HEK293 (cell line): Measurements from ENCODE around the gene DUSP3.

ENCODE experiments used
- KLF16 ChIP-seq: fragments of 450-650 bp; formaldehyde crosslinking; IDR thresholded peaks from 2 replicates; pipeline ENCODE4 v1.5.1; 2017; ENCODE audit warnings: missing biosample characterization, missing genetic modification characterization
- REPIN1 ChIP-seq: fragments of 450-650 bp; formaldehyde crosslinking; IDR thresholded peaks from 2 replicates; pipeline ENCODE4 v1.5.1; 2017; ENCODE audit warnings: missing biosample characterization, missing genetic modification characterization, low read depth
- SP3 ChIP-seq: fragments of 450-650 bp; formaldehyde crosslinking; IDR thresholded peaks from 2 replicates; pipeline ENCODE4 v1.5.1; 2016; ENCODE audit warnings: missing biosample characterization, missing genetic modification characterization
- ZBTB8A ChIP-seq: fragments of 450-650 bp; formaldehyde crosslinking; IDR thresholded peaks from 2 replicates; pipeline ENCODE4 v1.5.1; 2016; ENCODE audit warnings: missing biosample characterization, missing genetic modification characterization
- ZFP41 ChIP-seq: fragments of 450-650 bp; formaldehyde crosslinking; IDR thresholded peaks from 2 replicates; pipeline ENCODE4 v1.5.1; 2016; ENCODE audit warnings: missing biosample characterization, missing genetic modification characterization, borderline replicate concordance
- ZNF112 ChIP-seq: fragments of 450-650 bp; formaldehyde crosslinking; IDR thresholded peaks from 2 replicates; pipeline ENCODE4 v1.5.0; 2017; ENCODE audit warnings: missing biosample characterization, missing genetic modification characterization
- ZNF175 ChIP-seq: fragments of 450-650 bp; formaldehyde crosslinking; IDR thresholded peaks from 2 replicates; pipeline ENCODE4 v1.5.1; 2016; ENCODE audit warnings: missing biosample characterization, missing genetic modification characterization
- TF ChIP-seq, protein P1 (sequence below): fragments of 450-650 bp; formaldehyde crosslinking; IDR thresholded peaks from 2 replicates; pipeline ENCODE4 v1.5.1; 2016; ENCODE audit warnings: missing biosample characterization, missing genetic modification characterization
- TF ChIP-seq, protein P2 (sequence below): fragments of 450-650 bp; formaldehyde crosslinking; IDR thresholded peaks from 2 replicates; pipeline ENCODE4 v1.5.1; 2016; ENCODE audit warnings: missing biosample characterization, missing genetic modification characterization
- TF ChIP-seq, protein P3 (sequence below): IDR thresholded peaks from 2 replicates; pipeline ENCODE4 v1.6.1; 2011; ENCODE audit warnings: mild to moderate bottlenecking, low read depth, low read length, borderline replicate concordance

DNA sequence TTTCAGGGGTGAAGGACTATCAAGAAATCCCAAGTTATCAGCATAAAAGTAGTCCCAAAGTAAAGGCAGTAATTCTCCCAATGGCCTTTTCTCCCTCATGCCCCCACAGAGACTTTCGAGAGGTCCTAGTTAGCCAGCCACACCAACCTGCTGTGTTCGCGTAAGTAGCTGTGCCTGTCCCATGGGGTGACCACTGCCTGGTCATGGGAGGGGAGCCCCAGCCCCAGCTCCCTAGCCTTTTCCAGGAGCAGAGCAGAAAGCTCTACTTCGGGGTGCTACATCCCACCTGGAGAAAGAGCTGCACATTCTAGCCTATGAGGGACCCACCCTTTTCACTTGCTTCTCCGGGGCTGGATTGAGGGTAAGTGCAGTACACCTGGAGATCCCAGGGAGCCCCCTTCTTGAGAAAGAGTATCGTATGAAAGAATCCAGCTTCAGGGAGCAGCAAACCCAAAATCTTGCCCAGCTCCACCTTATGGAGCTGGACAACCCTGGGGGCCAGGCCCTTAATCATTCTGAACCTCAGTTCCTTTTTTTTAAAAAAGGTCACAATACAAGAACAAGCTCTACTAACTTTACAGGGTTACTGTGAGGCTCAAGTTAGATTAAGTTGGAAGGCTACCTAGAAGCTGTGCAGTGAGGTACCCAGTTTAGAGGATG, 11.6 kb downstream of the DUSP3 start:
- TF ChIP-seq KLF16 (tag by site-specific recombination) (no peak), ZNF175 (no peak), ZNF112 (tag by site-specific recombination) (no peak), ZFP41 (tag by site-specific recombination) (no peak), SP3 (tag by site-specific recombination) (no peak), ZBTB8A (no peak), REPIN1 (tag by site-specific recombination) (no peak)
- TF ChIP-seq, protein P1, sequence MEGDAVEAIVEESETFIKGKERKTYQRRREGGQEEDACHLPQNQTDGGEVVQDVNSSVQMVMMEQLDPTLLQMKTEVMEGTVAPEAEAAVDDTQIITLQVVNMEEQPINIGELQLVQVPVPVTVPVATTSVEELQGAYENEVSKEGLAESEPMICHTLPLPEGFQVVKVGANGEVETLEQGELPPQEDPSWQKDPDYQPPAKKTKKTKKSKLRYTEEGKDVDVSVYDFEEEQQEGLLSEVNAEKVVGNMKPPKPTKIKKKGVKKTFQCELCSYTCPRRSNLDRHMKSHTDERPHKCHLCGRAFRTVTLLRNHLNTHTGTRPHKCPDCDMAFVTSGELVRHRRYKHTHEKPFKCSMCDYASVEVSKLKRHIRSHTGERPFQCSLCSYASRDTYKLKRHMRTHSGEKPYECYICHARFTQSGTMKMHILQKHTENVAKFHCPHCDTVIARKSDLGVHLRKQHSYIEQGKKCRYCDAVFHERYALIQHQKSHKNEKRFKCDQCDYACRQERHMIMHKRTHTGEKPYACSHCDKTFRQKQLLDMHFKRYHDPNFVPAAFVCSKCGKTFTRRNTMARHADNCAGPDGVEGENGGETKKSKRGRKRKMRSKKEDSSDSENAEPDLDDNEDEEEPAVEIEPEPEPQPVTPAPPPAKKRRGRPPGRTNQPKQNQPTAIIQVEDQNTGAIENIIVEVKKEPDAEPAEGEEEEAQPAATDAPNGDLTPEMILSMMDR (tag by site-specific recombination): no peak
- TF ChIP-seq, protein P2, sequence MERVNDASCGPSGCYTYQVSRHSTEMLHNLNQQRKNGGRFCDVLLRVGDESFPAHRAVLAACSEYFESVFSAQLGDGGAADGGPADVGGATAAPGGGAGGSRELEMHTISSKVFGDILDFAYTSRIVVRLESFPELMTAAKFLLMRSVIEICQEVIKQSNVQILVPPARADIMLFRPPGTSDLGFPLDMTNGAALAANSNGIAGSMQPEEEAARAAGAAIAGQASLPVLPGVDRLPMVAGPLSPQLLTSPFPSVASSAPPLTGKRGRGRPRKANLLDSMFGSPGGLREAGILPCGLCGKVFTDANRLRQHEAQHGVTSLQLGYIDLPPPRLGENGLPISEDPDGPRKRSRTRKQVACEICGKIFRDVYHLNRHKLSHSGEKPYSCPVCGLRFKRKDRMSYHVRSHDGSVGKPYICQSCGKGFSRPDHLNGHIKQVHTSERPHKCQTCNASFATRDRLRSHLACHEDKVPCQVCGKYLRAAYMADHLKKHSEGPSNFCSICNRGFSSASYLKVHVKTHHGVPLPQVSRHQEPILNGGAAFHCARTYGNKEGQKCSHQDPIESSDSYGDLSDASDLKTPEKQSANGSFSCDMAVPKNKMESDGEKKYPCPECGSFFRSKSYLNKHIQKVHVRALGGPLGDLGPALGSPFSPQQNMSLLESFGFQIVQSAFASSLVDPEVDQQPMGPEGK (tag by site-specific recombination): no peak
- TF ChIP-seq, protein P3, sequence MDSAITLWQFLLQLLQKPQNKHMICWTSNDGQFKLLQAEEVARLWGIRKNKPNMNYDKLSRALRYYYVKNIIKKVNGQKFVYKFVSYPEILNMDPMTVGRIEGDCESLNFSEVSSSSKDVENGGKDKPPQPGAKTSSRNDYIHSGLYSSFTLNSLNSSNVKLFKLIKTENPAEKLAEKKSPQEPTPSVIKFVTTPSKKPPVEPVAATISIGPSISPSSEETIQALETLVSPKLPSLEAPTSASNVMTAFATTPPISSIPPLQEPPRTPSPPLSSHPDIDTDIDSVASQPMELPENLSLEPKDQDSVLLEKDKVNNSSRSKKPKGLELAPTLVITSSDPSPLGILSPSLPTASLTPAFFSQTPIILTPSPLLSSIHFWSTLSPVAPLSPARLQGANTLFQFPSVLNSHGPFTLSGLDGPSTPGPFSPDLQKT: no peak
